T47D (cell line): ENCODE data around the gene PRKN.

Experiments
- DNase-seq, 2 experiments: peaks; one replicate each; pipeline versions ENCODE4 v3.0.0 to v3.0.0-alpha.2; 2011 to 2012; ENCODE audit warnings: low read depth in 1 of 2, low spot score in 1 of 2
- JUND ChIP-seq: IDR thresholded peaks from 2 replicates; pipeline ENCODE4 v1.6.1; 2012; ENCODE audit warnings: low read depth
- in situ Hi-C: cut with HindIII; loops from 2 replicates; pipeline ENCODE4 v1.10.0; 2016; ENCODE audit warnings: low sequenced_read_pairs, low pct_unique_long_range_greater_than_20kb

The PRKN gene

DNA sequence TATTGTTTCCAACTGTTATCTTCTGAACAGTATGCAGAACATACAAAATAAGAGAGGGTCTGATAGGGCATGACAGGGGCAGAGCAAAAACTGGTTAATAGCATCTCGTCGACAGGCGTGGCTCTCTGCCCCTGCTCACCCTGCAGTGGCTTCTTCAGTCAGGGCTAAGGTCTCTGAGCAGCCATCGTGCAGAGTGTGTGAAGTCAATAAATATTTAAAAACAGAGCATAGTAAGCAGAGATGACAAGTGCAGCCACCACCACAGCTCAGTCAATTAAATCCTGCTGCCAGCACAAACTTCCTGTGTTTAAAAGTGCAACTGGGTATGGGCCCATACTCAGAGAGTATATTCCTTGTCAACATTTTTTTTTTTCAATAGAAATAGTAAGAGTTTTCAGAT, 1080.3 kb downstream of the PRKN start:
- TF ChIP-seq JUND, result no peak
- no peak for DNase-seq
- in situ Hi-C loops, result no loop called here

- no peak for DNase-seq
- in situ Hi-C loops, result no loop called here
- no peak for TF ChIP-seq JUND
Observed at GRCh38 chr6:161644521-161644920, 1083.0 kb downstream of the PRKN start.

- in situ Hi-C loops, result no loop called here
- DNase-seq, result no peak
- TF ChIP-seq JUND, result no peak
Observed at GRCh38 chr6:161641175-161641574, 1086.4 kb downstream of the PRKN start.

DNA sequence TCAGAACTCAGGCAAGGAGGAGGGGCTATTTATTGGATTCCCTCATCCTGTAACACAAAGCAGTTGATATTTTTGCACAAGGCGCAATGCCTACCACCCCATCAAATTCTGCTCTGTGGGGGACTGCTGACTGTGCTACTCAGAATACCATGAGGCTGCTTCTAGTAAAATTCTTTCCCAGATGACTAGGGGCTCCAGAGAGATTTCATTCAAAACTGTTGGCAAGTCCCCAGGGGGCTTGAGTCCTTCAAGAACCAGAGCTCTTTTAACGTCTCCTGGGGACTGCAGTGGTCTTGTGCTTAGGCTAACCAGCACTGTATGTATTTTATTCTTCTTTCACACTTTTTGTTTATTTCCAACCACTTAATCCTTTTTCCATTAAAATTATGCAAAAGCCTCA, 1087.8 kb downstream of the PRKN start:
- no peak for TF ChIP-seq JUND
- DNase-seq, result no peak
- in situ Hi-C loops, result no loop called here

- DNase-seq, result no peak
- TF ChIP-seq JUND, result no peak
- in situ Hi-C loops, result no loop called here
Observed at GRCh38 chr6:161637658-161638057, 1089.9 kb downstream of the PRKN start.

GRCh38 chr6:161636882-161637430, 1090.6 kb downstream of the PRKN start:
- in situ Hi-C loops, result no loop called here
- no peak for TF ChIP-seq JUND
- DNase-seq, result no peak

DNA sequence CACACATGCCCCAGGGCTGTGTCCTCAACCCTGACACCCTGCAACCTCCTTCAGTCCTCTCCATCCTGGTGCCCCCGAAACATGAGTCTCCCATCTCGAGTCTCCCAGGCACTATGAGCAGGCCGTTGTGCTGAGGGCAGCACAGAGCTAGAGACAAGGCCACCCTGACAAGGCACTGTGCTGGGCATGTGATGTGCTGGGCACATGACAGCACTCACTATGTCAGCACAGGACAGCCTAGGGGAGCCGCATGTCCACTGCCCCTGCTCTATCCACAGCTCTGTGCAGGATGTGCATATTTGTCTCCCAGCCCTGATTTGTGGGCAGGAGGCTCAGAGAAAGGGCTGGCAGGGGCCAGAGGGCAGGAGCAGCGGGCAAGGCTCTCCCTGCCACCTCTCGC, 1091.6 kb downstream of the PRKN start:
- TF ChIP-seq JUND, result no peak
- in situ Hi-C loops, result no loop called here
- no peak for DNase-seq

GRCh38 chr6:161634916-161635315, 1092.7 kb downstream of the PRKN start:
- no peak for DNase-seq
- TF ChIP-seq JUND, result no peak
- in situ Hi-C loops, result no loop called here

GRCh38 chr6:161631676-161632194, 1095.8 kb downstream of the PRKN start:
- TF ChIP-seq JUND, result no peak
- in situ Hi-C loops, result no loop called here

GRCh38 chr6:161630674-161631073, 1096.9 kb downstream of the PRKN start:
- in situ Hi-C loops, result no loop called here
- no peak for TF ChIP-seq JUND
- DNase-seq, result no peak

More at GRCh38 chr6:161631676-161632194, 1095.8 kb downstream of the PRKN start:
- no peak for DNase-seq

- in situ Hi-C loops, result no loop called here
Observed at GRCh38 chr6:161626132-161626676, 1101.4 kb downstream of the PRKN start.

GRCh38 chr6:161624111-161624510, 1103.5 kb downstream of the PRKN start:
- in situ Hi-C loops, result no loop called here
- DNase-seq, result no peak
- no peak for TF ChIP-seq JUND

More at GRCh38 chr6:161626132-161626676, 1101.4 kb downstream of the PRKN start:
- no peak for TF ChIP-seq JUND
- no peak for DNase-seq

DNA sequence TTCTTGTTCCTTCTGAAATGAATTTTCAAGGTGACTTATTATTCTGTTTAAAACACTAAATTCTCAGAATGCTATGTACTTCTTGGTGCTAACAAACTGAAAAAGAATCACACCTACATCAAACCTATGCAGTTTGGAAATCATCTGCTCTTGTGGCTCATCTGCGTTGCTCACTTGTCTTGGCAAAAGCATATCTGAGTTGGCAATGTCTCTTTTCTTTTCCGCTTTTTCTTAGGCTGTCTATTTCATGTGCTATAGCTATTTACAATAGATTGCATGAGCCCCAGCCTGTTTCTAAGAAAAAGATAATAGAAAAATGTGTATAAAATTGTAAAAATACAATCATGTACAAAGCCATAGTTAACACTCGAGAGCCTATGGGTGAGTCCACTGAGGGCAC, 1104.8 kb downstream of the PRKN start:
- DNase-seq, result no peak
- TF ChIP-seq JUND, result no peak
- in situ Hi-C loops, result no loop called here
